Activated CD8-positive, alpha-beta memory T cell treated with anti-CD3 and anti-CD28 coated beads for 1 hour (primary cell): ENCODE data around the gene SPON1.
"Not testable (repeated sequence)": the region's sequence is repeated elsewhere in the genome, so short reads cannot be mapped to it uniquely, and the experiment has no call there.

Experiments used
- DNase-seq, 2 donors: peaks; one replicate each; pipeline ENCODE4 v3.0.0-alpha.2; 2020; ENCODE audit warnings: low read depth in 1 of 2; ENCODE audit errors: extremely low read depth in 1 of 2

SPON1 gene

GRCh38 chr11:13962562-13963168 is at the start of gene SPON1:
Gene SPON1 (plus strand): TSS chr11:13962723. CDS start chr11:13962905, 182 bp downstream.
- DNase-seq: peak in 1 of 2 donors; percentile 25

DNA sequence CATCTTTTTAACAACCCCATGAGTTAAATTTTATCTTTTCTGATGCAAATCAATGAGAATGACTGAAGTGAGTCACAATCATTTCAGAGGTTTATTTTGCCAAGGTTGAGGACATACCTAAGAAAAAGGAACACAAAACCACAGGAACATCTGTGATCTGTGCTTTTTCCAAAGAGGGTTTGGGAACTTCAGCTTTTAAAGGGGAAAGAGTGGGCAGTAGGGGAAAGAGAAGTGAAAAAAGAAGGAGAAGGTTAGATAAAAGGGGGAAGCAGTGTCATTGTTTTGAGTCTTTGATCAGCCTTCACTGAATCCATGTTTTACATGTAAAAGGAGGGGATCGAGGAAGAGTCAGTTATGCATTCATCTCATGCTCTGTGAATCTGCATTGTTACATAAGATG is 45.3 kb upstream of the SPON1 start:
- DNase-seq: no peak

GRCh38 chr11:13917904-13918303 is 44.6 kb upstream of the SPON1 start:
- DNase-seq: no peak

- no peak for DNase-seq
Observed at GRCh38 chr11:13920756-13921155, 41.8 kb upstream of the SPON1 start.

DNA sequence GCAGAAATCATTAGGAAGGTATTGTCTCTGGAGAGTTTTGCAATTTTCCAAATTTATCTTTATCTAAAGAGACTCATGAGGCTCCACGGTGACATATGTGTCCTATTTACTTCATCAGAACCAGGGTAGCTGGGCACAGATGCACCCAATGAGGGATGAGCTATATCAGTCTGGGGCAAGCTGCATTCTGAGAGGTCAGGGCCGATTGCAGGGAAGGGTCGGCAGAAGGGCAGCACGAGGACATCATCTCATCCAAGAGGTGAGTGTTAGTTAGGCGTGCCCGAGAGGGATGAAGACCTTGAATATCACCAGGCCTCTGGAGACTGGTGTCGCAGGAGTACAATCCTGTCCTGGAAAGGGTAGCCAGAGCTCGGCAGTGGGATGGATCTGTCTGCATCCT is 41.0 kb upstream of the SPON1 start:
- no peak for DNase-seq

GRCh38 chr11:13923182-13923581 is 39.3 kb upstream of the SPON1 start:
- DNase-seq: no peak

DNA sequence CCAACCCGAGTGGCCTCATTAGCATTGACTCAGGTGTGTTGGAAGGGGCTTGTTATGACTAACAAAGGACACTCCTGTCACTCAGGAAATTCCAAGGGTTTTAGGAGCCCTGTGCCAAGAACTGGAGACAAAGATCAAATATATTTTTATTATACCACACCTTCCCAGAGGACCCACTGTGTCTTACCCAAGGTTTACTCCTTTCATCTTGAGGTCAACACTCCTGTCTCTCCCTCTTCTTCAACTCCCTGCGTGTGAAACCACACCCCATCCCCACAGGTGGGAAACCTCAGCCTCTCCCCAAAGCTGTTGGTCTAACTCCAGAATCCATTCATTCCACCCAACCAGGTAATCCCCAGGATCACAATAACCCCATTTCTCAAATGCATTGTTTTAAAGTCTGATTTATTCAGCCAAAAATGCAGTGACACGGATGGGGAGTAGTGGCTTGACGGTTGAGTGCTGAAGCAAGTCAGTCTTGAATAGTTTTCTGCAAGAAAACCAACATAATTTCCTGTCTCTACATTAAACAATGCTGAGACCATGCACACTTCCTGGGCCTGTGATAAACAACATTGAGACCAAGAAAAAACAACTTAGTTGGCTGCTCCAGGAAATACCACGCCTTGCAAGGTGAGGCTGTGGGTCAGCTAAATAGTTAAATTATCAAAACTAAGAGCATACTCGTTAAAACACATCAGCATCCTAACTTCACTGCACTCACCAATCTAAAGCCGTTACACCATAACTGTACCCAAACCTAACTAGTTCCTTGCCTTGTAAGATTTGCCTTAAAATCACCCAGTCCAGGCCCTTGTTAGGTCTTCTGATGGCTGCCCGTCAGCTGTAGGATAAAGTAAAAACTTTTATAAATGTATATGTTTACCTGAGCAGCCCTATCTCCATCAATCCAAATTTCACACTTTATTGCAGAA is 38.5 kb upstream of the SPON1 start:
- no peak for DNase-seq

DNA sequence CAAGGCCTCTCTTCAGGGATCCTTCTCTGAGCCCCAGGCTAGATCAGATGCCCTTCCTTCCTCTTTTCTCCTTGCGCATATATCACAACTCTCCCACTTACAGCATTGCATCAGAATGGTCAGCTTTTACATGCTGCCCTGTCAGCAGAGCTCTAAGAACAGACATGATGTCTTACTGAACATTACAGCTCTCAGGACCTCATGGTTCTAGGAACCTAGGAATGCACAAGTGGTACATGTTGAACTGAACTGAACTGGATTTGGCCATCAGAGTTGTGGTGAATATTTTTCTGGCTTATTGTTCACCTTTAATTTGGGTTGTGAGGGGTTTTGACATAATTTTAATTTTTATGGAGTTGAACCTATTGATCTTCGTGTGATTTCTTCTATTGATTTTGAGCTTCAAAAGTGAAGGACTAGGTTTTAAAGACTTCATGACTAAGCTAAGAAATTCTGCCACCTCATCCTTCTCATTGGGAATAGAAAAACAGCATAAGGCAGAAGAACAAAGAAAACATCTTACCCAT is 37.7 kb upstream of the SPON1 start:
- DNase-seq: no peak

DNA sequence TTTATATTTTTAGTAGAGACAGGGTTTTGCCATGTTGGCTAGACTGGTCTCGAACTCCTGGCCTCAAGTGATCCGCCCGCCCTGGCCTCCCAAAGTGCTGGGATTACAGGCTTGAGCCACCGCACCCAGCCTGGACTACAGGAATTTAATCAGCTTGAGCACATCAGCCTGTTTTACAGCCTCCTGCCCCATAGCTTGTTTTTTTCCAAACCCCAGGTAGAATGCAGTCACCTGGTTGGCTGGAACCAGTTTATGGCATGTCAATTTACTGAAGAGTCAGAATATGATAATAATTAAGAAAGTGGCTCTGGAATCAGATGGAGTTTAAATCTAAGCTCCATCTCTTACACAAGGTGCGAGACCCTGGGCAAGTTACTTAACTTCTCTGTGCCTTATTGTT is 36.2 kb upstream of the SPON1 start:
- DNase-seq: not testable (repeated sequence)

GRCh38 chr11:13926981-13927380 is 35.5 kb upstream of the SPON1 start:
- DNase-seq: no peak

- DNase-seq: no peak
Observed at GRCh38 chr11:13927481-13927880, 35.0 kb upstream of the SPON1 start.

DNA sequence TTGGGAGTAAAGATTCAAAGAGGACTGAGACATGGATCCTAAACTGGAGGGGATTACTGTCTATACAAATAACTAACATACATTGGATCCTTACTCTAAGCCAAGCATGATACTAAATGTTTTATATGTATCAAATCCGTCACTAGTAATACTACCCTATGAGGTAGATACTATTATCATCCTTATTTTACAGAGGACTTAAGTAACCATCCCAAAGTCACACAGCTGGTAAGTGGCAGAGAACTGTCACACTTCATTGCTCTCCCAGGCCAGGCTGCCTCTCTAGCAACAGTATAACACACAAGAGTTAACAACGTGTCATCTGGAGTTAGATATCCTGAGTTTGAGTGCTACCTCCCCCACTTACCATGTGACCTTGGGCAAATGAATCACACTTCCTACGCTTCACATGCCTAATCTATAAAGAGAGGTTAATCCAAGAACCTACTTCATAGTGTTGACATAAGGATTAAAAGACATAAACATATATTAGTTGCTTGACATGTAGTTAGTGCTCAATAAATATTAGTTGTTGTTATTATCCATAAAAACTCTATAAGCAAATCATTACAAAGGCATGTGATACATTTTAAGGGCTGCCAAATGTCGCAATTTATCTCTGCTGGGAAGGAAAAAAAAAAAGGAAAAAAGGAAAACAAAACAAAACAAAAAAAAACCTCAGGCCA is 33.8 kb upstream of the SPON1 start:
- DNase-seq: no peak

DNA sequence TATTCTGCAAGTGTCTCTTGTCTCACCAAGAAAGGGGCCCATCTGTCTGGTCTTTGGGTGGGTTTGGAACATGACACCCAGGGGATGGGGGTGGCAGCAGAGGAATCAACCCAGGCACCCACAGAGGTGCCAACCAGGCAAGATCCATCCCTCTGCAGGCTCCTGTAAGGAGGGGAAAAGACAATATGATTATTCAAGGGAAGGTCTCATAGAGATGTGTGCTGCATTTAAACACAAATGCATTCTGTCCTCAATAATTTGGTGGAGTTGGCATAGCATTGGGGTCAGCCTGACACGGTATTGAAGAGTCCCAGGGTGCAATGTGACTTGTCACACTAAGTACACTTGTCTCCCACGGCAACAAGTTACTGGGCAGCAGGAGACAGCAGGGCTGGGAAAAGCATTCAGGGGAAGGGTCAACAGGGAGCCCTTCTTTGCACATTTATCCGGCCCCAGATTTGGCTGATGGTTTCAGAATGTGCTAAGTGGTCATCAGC is 33.1 kb upstream of the SPON1 start:
- no peak for DNase-seq

GRCh38 chr11:13931356-13931755 is 31.2 kb upstream of the SPON1 start:
- DNase-seq: no peak

DNA sequence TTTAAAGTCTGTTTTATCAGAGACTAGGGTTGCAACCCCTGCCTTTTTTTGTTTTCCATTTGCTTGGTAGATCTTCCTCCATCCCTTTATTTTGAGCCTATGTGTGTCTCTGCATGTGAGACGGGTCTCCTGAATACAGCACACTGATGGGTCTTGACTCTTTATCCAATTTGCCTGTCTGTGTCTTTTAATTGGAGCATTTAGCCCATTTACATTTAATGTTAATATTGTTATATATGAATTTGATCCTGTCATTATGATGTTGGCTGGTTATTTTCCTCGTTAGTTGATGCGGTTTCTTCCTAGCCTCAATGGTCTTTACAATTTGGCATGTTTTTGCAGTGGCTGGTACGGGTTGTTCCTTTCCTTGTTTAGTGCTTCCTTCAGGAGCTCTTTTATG is 25.4 kb upstream of the SPON1 start:
- not testable (repeated sequence) for DNase-seq

GRCh38 chr11:13938829-13939228 is 23.7 kb upstream of the SPON1 start:
- peak in 1 of 2 donors; percentile 33 for DNase-seq

GRCh38 chr11:13939961-13940906 is 22.3 kb upstream of the SPON1 start:
- DNase-seq: no peak

DNA sequence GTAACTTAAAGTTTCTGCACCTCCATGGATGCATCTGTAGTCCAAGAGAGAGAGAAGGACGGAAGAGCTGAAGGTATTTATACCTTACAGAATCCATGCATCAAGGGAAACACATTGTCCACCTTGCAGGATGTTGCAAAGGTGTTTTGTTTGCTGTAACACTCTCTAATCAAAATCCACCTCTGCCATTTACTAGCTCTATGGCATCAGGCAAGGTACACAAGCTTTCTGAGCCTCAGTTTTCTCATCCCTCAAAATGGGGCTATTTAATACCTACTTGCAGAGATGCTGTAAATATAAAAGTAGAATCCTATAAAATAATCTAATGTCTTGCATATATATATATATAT is 21.6 kb upstream of the SPON1 start:
- DNase-seq: no peak

DNA sequence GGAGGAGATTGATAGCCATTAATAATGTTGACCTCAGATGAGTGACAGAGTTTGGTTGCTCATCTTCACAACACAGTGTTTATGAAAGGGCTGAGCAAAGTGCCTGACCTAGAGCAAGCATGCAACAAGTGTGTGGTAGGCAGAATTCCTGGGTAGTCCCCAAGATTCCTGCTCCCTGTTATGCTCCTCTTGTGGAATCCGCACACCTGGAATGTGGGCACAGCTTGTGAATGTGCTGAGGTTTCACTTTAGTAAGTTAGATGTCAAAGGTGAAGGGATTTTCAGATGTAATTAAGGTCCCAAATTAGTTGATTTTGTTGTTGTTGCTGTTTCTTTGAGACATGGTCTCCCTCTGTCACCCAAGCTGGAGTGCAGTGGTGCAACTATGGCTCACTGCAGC is 20.7 kb upstream of the SPON1 start:
- no peak for DNase-seq

DNA sequence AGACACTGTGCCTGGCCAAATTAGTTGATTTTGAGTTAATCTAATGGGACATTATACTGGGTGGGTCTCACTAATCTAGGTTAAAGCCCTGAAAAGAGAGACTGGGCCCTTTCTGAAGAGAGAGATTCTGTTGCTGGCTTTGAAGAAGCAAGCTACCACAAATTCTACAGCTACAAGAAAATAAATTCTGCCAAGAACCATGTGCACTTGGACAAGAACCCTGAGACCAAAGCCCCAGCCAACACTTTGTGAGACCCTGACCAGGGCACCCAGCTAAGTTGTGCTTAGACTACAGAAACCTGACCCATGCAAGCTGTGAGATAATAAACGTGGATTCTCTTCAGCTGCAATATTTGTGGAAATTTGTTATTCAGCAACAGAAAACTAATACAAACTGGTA is 20.1 kb upstream of the SPON1 start:
- DNase-seq: no peak
